ENCODE measurements around the gene MAPK11.

The MAPK11 gene

DNA sequence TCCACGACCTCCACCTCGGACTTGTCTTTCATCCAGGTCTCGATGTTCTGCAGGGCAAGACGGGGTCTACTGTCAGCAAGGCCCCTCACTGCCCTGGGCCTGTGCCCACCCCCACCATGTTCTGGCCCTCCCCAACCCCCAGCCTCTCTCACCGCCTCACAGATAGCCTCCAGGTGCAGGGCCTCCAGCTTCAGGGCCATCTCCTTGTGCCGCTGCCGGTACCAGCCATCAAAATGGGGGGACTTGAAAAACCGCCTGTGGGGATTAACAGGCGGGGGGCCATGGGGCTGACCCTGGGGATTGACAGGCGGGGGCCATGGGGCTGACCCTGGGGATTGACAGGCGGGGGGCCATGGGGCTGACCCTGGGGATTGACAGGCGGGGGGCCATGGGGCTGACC, 42.2 kb upstream of the MAPK11 start:
- Histone ChIP-seq H3K4me2 (ENCODE audit: low read length, poor library complexity, severe bottlenecking) (no peak overlapping the region), H3K4me3 (ENCODE audit: insufficient read depth in 1 of 2, low read depth in 1 of 2, low read length in 2 of 2) (no peak overlapping the region), H3K79me1 (replicated peaks; ENCODE audit: low read length, poor library complexity, severe bottlenecking) (no peaks in the 10 kb centered on the region), H3K14ac (ENCODE audit: low read length in 2 of 2) (no peak overlapping the region), H4K8ac (ENCODE audit: low read length) (no peak overlapping the region), H3K4ac (ENCODE audit: low read depth in 1 of 2, low read length in 2 of 2) (no peak overlapping the region), H3K9me3 (ENCODE audit: control insufficient read depth, low read length) (no peaks in the 10 kb centered on the region), H3K4me1 (ENCODE audit: control insufficient read depth, insufficient read depth, low read depth, low read length) (peaks cover 35% of the 10 kb centered on the region), H4K91ac (ENCODE audit: low read length) (no peak overlapping the region), H3K18ac (ENCODE audit: low read depth in 1 of 2, low read length in 2 of 2) (no peak overlapping the region), H3K36me3 (ENCODE audit: control insufficient read depth in 1 of 2, insufficient read depth in 2 of 2, low read depth in 1 of 2, low read length in 2 of 2) (peaks cover 0 to 16% of the 10 kb centered on the region in 2 experiments), H2BK120ac (ENCODE audit: low read depth, low read length) (no peak overlapping the region), H3K9ac (ENCODE audit: low read length) (no peak overlapping the region), H3K27ac (ENCODE audit: low read length, poor library complexity, severe bottlenecking) (no peak overlapping the region), H2BK12ac (ENCODE audit: low read length in 2 of 2) (no peak overlapping the region), H2BK15ac (ENCODE audit: low read depth, poor library complexity, severe bottlenecking) (no peak overlapping the region), H2BK5ac (ENCODE audit: low read depth, low read length, poor library complexity, severe bottlenecking) (no peak overlapping the region), H3K23ac (ENCODE audit: low read length in 2 of 2) (no peak overlapping the region), H2AFZ (ENCODE audit: low read depth, low read length) (no peak overlapping the region), H2AK5ac (ENCODE audit: low read length, severe bottlenecking) (no peak overlapping the region), H3K27me3 (ENCODE audit: control insufficient read depth in 1 of 2, insufficient read depth in 1 of 2, low read length in 2 of 2) (no peaks in the 10 kb centered on the region)
- 95% methylated on average over 11 of the region's 12 CpGs for WGBS
- DNase-seq, result no peak

DNA sequence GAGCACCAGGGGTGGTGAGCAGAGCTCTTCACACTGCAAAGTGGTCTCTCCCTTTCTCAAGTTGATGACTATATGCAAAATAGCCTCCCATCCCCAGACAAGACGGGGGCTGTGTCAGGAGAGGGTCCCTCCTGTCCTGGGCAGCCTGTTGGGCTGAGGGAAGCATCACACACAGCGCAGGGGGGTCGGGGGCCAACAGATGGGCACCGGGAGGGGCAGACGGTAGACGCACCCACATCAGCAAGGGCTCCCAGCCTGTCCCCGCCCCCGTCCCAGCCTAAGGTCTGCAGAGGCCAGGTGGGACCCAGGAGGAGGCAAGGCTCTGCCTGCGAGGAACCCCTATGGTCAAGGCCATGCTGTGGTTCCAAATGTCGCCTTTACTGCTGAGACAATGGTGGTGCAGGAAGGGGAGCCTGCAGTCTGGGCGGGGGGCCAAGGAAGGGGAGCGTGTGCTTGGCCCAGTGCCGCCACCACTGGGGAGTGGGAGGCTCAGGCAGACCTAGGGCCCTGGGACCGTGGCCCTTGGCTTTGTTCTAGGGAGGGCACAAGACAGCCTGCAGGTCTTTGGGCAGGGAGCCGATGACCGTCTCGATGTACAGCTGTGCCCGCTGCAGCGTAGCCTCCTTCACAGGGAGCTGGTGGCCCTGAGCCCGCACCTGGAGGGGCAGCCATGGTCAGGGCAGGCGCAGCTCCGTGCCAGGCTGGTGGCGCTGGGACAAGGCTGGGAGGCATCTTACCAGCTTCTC, 41.6 kb upstream of the MAPK11 start:
- no peak for DNase-seq
- H2AFZ ChIP-seq (ENCODE audit: low read depth, low read length), result no peak overlapping the region
- H3K4me2 ChIP-seq (ENCODE audit: low read length, poor library complexity, severe bottlenecking), result no peak overlapping the region
- H3K18ac ChIP-seq (ENCODE audit: low read depth in 1 of 2, low read length in 2 of 2), result no peak overlapping the region
- peak overlapping the region in 1 of 2 experiments; percentile 4 for H3K4me3 ChIP-seq (ENCODE audit: insufficient read depth in 1 of 2, low read depth in 1 of 2, low read length in 2 of 2)
- no peak overlapping the region for H2BK120ac ChIP-seq (ENCODE audit: low read depth, low read length)
- H4K8ac ChIP-seq (ENCODE audit: low read length), result no peak overlapping the region
- H3K36me3 ChIP-seq (ENCODE audit: control insufficient read depth in 1 of 2, insufficient read depth in 2 of 2, low read depth in 1 of 2, low read length in 2 of 2), result peaks cover 0 to 16% of the 10 kb centered on the region in 2 experiments
- H2AK5ac ChIP-seq (ENCODE audit: low read length, severe bottlenecking), result no peak overlapping the region
- no peak overlapping the region for H2BK15ac ChIP-seq (ENCODE audit: low read depth, poor library complexity, severe bottlenecking)
- no peak overlapping the region for H3K4ac ChIP-seq (ENCODE audit: low read depth in 1 of 2, low read length in 2 of 2)
- H3K27me3 ChIP-seq (ENCODE audit: control insufficient read depth in 1 of 2, insufficient read depth in 1 of 2, low read length in 2 of 2), result no peaks in the 10 kb centered on the region
- H3K9ac ChIP-seq (ENCODE audit: low read length), result no peak overlapping the region
- peak overlapping the region in 1 of 2 experiments; percentile 35 for H2BK12ac ChIP-seq (ENCODE audit: low read length in 2 of 2)
- no peaks in the 10 kb centered on the region for H3K79me1 ChIP-seq (replicated peaks; ENCODE audit: low read length, poor library complexity, severe bottlenecking)
- peaks cover 35% of the 10 kb centered on the region for H3K4me1 ChIP-seq (ENCODE audit: control insufficient read depth, insufficient read depth, low read depth, low read length)
- no peak overlapping the region for H3K27ac ChIP-seq (ENCODE audit: low read length, poor library complexity, severe bottlenecking)
- no peaks in the 10 kb centered on the region for H3K9me3 ChIP-seq (ENCODE audit: control insufficient read depth, low read length)
- 91% methylated on average over 23 of the region's 23 CpGs for WGBS
- H4K91ac ChIP-seq (ENCODE audit: low read length), result no peak overlapping the region
- H3K23ac ChIP-seq (ENCODE audit: low read length in 2 of 2), result no peak overlapping the region
- no peak overlapping the region for H3K14ac ChIP-seq (ENCODE audit: low read length in 2 of 2)
- H2BK5ac ChIP-seq (ENCODE audit: low read depth, low read length, poor library complexity, severe bottlenecking), result no peak overlapping the region

DNA sequence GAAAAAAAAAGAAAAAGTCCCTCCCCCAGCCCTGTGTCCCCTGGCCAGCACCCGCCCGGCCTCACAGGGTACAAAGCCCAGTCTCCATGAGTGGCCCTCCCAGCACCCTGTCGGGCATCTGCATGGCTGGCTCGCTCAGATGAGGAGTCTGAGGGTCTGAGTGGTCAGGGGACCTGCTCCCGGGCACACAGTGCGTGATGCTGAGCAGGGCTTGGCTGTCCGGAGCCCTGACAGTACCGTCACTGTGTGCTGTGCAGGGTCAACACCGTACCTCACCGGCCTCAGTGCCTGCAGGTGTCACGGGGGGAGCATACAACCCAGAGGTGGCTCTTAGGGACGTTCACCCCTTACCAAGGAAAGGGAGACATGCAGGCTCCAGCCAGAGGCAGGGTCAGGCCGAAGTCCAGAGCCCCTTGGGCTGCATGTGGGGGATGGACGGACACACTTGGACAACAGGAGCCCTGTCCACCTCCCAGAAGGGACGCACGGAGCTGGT, 40.8 kb upstream of the MAPK11 start:
- Histone ChIP-seq H2BK12ac (ENCODE audit: low read length in 2 of 2) (peak overlapping the region in 1 of 2 experiments; percentile 51), H3K79me1 (replicated peaks; ENCODE audit: low read length, poor library complexity, severe bottlenecking) (no peaks in the 10 kb centered on the region), H3K4me3 (ENCODE audit: insufficient read depth in 1 of 2, low read depth in 1 of 2, low read length in 2 of 2) (no peak overlapping the region), H2BK5ac (ENCODE audit: low read depth, low read length, poor library complexity, severe bottlenecking) (no peak overlapping the region), H3K9ac (ENCODE audit: low read length) (no peak overlapping the region), H3K23ac (ENCODE audit: low read length in 2 of 2) (no peak overlapping the region), H3K4me2 (ENCODE audit: low read length, poor library complexity, severe bottlenecking) (no peak overlapping the region), H3K4ac (ENCODE audit: low read depth in 1 of 2, low read length in 2 of 2) (no peak overlapping the region), H4K91ac (ENCODE audit: low read length) (no peak overlapping the region), H4K8ac (ENCODE audit: low read length) (no peak overlapping the region), H3K14ac (ENCODE audit: low read length in 2 of 2) (no peak overlapping the region), H3K4me1 (ENCODE audit: control insufficient read depth, insufficient read depth, low read depth, low read length) (peaks cover 35% of the 10 kb centered on the region), H2BK120ac (ENCODE audit: low read depth, low read length) (no peak overlapping the region), H2AFZ (ENCODE audit: low read depth, low read length) (no peak overlapping the region), H3K9me3 (ENCODE audit: control insufficient read depth, low read length) (no peaks in the 10 kb centered on the region), H2BK15ac (ENCODE audit: low read depth, poor library complexity, severe bottlenecking) (no peak overlapping the region), H3K27me3 (ENCODE audit: control insufficient read depth in 1 of 2, insufficient read depth in 1 of 2, low read length in 2 of 2) (no peaks in the 10 kb centered on the region), H3K18ac (ENCODE audit: low read depth in 1 of 2, low read length in 2 of 2) (no peak overlapping the region), H3K36me3 (ENCODE audit: control insufficient read depth in 1 of 2, insufficient read depth in 2 of 2, low read depth in 1 of 2, low read length in 2 of 2) (peaks cover 0 to 16% of the 10 kb centered on the region in 2 experiments), H2AK5ac (ENCODE audit: low read length, severe bottlenecking) (no peak overlapping the region), H3K27ac (ENCODE audit: low read length, poor library complexity, severe bottlenecking) (no peak overlapping the region)
- no peak for DNase-seq
- 91% methylated on average over 16 of the region's 16 CpGs for WGBS

DNA sequence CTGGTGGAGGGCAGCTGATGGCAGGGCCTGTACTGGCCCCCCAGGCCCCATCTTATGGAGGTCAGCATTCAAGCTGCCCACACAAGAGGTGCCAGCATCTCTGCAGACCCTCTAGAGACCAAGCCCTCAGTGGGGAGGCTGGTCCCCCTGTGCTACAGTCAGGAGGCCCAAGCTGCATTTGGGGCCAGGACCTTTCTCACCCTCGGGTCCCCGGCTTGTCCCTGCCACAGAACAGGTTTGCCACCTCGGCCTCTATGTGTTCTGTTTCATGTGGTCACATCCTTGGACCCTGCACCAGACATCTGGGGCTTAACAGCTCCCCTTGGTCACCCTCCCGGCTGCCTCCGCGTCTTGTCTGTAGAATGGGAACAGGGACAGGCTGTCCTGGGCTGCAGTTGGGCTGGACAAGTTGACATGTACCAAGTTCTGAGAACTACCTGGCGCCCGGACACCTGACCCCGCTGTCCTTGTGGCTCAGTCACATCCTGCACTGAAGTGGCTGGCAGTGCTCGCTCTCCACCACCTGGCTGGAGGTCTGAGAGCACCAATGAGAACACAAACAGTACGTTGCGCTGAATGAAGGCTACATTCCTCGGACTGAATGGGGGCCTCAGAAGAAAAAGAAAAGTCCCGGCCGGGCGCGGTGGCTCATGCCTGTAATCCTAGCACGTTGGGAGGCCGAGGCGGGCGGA, 40.0 kb upstream of the MAPK11 start:
- peak overlapping the region; percentile 98 for H4K91ac ChIP-seq (ENCODE audit: low read length)
- H3K18ac ChIP-seq (ENCODE audit: low read depth in 1 of 2, low read length in 2 of 2), result no peak overlapping the region
- no peak overlapping the region for H4K8ac ChIP-seq (ENCODE audit: low read length)
- peak overlapping the region; percentile 12 to 38 for H2BK12ac ChIP-seq (ENCODE audit: low read length in 2 of 2)
- no peaks in the 10 kb centered on the region for H3K79me1 ChIP-seq (replicated peaks; ENCODE audit: low read length, poor library complexity, severe bottlenecking)
- no peak overlapping the region for H3K4me3 ChIP-seq (ENCODE audit: insufficient read depth in 1 of 2, low read depth in 1 of 2, low read length in 2 of 2)
- H2AK5ac ChIP-seq (ENCODE audit: low read length, severe bottlenecking), result no peak overlapping the region
- H3K4ac ChIP-seq (ENCODE audit: low read depth in 1 of 2, low read length in 2 of 2), result peak overlapping the region in 1 of 2 experiments; percentile 61
- H3K4me2 ChIP-seq (ENCODE audit: low read length, poor library complexity, severe bottlenecking), result no peak overlapping the region
- H2BK5ac ChIP-seq (ENCODE audit: low read depth, low read length, poor library complexity, severe bottlenecking), result no peak overlapping the region
- H3K27ac ChIP-seq (ENCODE audit: low read length, poor library complexity, severe bottlenecking), result no peak overlapping the region
- 90% methylated on average over 21 of the region's 21 CpGs for WGBS
- DNase-seq, result no peak
- H3K23ac ChIP-seq (ENCODE audit: low read length in 2 of 2), result no peak overlapping the region
- peaks cover 0 to 17% of the 10 kb centered on the region in 2 experiments for H3K36me3 ChIP-seq (ENCODE audit: control insufficient read depth in 1 of 2, insufficient read depth in 2 of 2, low read depth in 1 of 2, low read length in 2 of 2)
- H3K14ac ChIP-seq (ENCODE audit: low read length in 2 of 2), result no peak overlapping the region
- no peak overlapping the region for H2BK120ac ChIP-seq (ENCODE audit: low read depth, low read length)
- no peak overlapping the region for H3K9ac ChIP-seq (ENCODE audit: low read length)
- peaks cover 40% of the 10 kb centered on the region for H3K4me1 ChIP-seq (ENCODE audit: control insufficient read depth, insufficient read depth, low read depth, low read length)
- no peaks in the 10 kb centered on the region for H3K9me3 ChIP-seq (ENCODE audit: control insufficient read depth, low read length)
- no peak overlapping the region for H2AFZ ChIP-seq (ENCODE audit: low read depth, low read length)
- peak overlapping the region; percentile 78 for H2BK15ac ChIP-seq (ENCODE audit: low read depth, poor library complexity, severe bottlenecking)
- H3K27me3 ChIP-seq (ENCODE audit: control insufficient read depth in 1 of 2, insufficient read depth in 1 of 2, low read length in 2 of 2), result no peaks in the 10 kb centered on the region
